ENCODE data around the gene SH3PXD2A. TPM values are rescaled to one million over a fixed set of nuclear protein-coding genes. Genes with fewer than 3 reads are reported as not detected.

Gene SH3PXD2A
- total and polyA plus RNA-seq, 10 of the 15 experiments (the other 5 are each of a cell fraction or from before 2014, with no cell fraction given): 0.63 to 14.0 (median 4.4) TPM

DNA sequence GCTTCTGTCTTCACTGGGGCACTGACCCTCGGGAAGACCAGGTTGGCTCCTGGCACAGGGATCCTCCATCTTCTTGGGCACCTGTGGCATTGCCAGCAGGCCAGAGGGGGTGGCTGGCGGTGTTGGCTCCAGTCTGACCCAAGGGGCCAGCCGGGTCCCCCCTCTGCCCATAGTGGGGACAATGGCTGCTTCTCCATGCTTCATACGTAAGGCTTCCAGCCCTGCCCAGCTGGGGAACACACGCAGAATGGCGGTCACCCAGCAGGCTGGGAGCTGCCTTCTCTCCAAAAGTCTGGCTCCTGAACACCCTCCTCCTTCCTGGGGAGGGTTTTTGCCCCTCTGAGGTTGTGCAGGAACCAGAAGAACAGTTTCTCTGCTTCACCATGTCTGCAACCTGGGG is 255.1 kb downstream of the SH3PXD2A start:
- 80% methylated on average over 6 of the region's 6 CpGs for WGBS (ENCODE audit: insufficient coverage, insufficient replicate concordance, low lambda C conversion rate, missing lambda C conversion rate)
- no peak for FAIRE-seq
- Histone ChIP-seq H2AFZ (ENCODE audit: control insufficient read depth, low read depth, low read length) (no peak overlapping the region), H4K20me1 (ENCODE audit: control insufficient read depth, insufficient read depth) (no peaks in the 10 kb centered on the region), H3K79me2 (ENCODE audit: control insufficient read depth, insufficient read depth, low read length) (no peaks in the 10 kb centered on the region), H3K4me2 (ENCODE audit: control insufficient read depth, insufficient read depth) (no peak overlapping the region), H3K36me3 (ENCODE audit: control insufficient read depth in 2 of 2, insufficient read depth in 2 of 2, low read length in 1 of 2) (peaks cover 5 to 8% of the 10 kb centered on the region in 2 experiments; a peak in 3 of 4 replicates), H3K9ac (ENCODE audit: control insufficient read depth, insufficient read depth, low read length) (no peak overlapping the region), H3K9me3 (replicated peaks; ENCODE audit: control insufficient read depth, insufficient read depth, low read length) (no peaks in the 10 kb centered on the region), H3K4me3 (no peak overlapping the region), H3K4me1 (ENCODE audit: control insufficient read depth, insufficient read depth, low read length) (no peaks in the 10 kb centered on the region), H3K27ac (ENCODE audit: control insufficient read depth, insufficient read depth) (no peak overlapping the region), H3K27me3 (replicated peaks in 1 of 2; ENCODE audit: control insufficient read depth in 2 of 2, insufficient read depth in 2 of 2, low read length in 1 of 2) (no peaks in the 10 kb centered on the region)
- CTCF ChIA-PET: interaction anchor here (1.3 kb wide), 1 partner anchor 86 kb away, joined by 5 read pairs; no protein-coding TSS in a partner anchor
- no peak for DNase-seq (ENCODE audit: low read depth, low spot score)
- no peak for TF ChIP-seq SREBF2 (IDR thresholded peaks at IDR 0.05; ENCODE audit: low read length)
- TF ChIP-seq ZNF217 (IDR thresholded peaks at IDR 0.05): no peak
- SMC1A ChIA-PET (ENCODE audit: uncharacterized antibody, unreplicated experiment): no interaction called here
- BruUV-seq (replicated peaks): no TSS peak
- in situ Hi-C loops (cut with MboI): loop anchor here (10.0 kb wide), 1 partner anchor 84 kb away; no protein-coding TSS in a partner anchor
- ATAC-seq: no peak
- POLR2A ChIA-PET: no interaction called here
- RAD21 ChIA-PET (ENCODE audit: unreplicated experiment): no interaction called here
- intact Hi-C loops (cut with micrococcal nuclease; ENCODE audit: unreplicated experiment): no loop called here

GRCh38 chr10:103599907-103600306 is 255.5 kb downstream of the SH3PXD2A start:
- FAIRE-seq: no peak
- Histone ChIP-seq H3K27ac (ENCODE audit: control insufficient read depth, insufficient read depth) (no peak overlapping the region), H2AFZ (ENCODE audit: control insufficient read depth, low read depth, low read length) (no peak overlapping the region), H3K4me1 (ENCODE audit: control insufficient read depth, insufficient read depth, low read length) (no peaks in the 10 kb centered on the region), H3K36me3 (ENCODE audit: control insufficient read depth in 2 of 2, insufficient read depth in 2 of 2, low read length in 1 of 2) (peaks cover 5% of the 10 kb centered on the region in 2 experiments; a peak in 3 of 4 replicates), H3K9me3 (replicated peaks; ENCODE audit: control insufficient read depth, insufficient read depth, low read length) (no peaks in the 10 kb centered on the region), H3K9ac (ENCODE audit: control insufficient read depth, insufficient read depth, low read length) (no peak overlapping the region), H3K4me2 (ENCODE audit: control insufficient read depth, insufficient read depth) (no peak overlapping the region), H3K27me3 (replicated peaks in 1 of 2; ENCODE audit: control insufficient read depth in 2 of 2, insufficient read depth in 2 of 2, low read length in 1 of 2) (no peaks in the 10 kb centered on the region), H3K4me3 (no peak overlapping the region), H3K79me2 (ENCODE audit: control insufficient read depth, insufficient read depth, low read length) (no peaks in the 10 kb centered on the region), H4K20me1 (ENCODE audit: control insufficient read depth, insufficient read depth) (no peaks in the 10 kb centered on the region)
- in situ Hi-C loops (cut with MboI) (loop anchor here (10.0 kb wide), 1 partner anchor 85 kb away; no protein-coding TSS in a partner anchor), intact Hi-C loops (cut with micrococcal nuclease; ENCODE audit: unreplicated experiment) (loop anchor here (10.0 kb wide), 1 partner anchor 185 kb away; no protein-coding TSS in a partner anchor)
- CTCF ChIA-PET: interaction anchor here (1.3 kb wide), 1 partner anchor 86 kb away, joined by 5 read pairs; no protein-coding TSS in a partner anchor
- ATAC-seq: no peak
- no peak for DNase-seq (ENCODE audit: low read depth, low spot score)
- POLR2A ChIA-PET: no interaction called here
- TF ChIP-seq IRF4 (IDR thresholded peaks at IDR 0.05; ENCODE audit: low read depth, low read length): no peak
- no peak for TF ChIP-seq POLR2AphosphoS5 (IDR thresholded peaks at IDR 0.05; ENCODE audit: low read length)
- RAD21 ChIA-PET (ENCODE audit: unreplicated experiment): no interaction called here
- WGBS (ENCODE audit: insufficient coverage, insufficient replicate concordance, low lambda C conversion rate, missing lambda C conversion rate): 83% methylated on average over 6 of the region's 6 CpGs
- BruUV-seq (replicated peaks): no TSS peak
- SMC1A ChIA-PET (ENCODE audit: uncharacterized antibody, unreplicated experiment): interaction anchor here (0.5 to 1.1 kb wide), 3 partner anchors 9 to 86 kb away, joined by 3 to 4 read pairs (median 3); no protein-coding TSS in a partner anchor

Data from GM12878 (cell line).